Uterus (tissue), 4 donors: ENCODE data around the gene FBP1. TPM values are rescaled to one million over a fixed set of nuclear protein-coding genes. Genes with fewer than 3 reads are reported as not detected.

Source experiments
- DNase-seq, 2 donors: peaks; one replicate each; pipeline ENCODE4 v3.0.0-alpha.2; 2019 to 2020
- H3K27ac ChIP-seq, 2 donors: fragments of 200-600 bp; sonication (generic); 1 replicate in 1 of 2; 2 replicates in 1 of 2; pipeline ENCODE4 v1.5.1; 2016 to 2018
- H3K27me3 ChIP-seq, 2 donors: fragments of 200-600 bp; sonication (generic); one replicate each; pipeline ENCODE4 v1.5.1; 2018 to 2019; ENCODE audit warnings: control low read depth in 1 of 2
- H3K36me3 ChIP-seq, 2 donors: fragments of 200-600 bp; sonication (generic); one replicate each; pipeline ENCODE4 v1.5.1; 2019; ENCODE audit warnings: control low read depth in 1 of 2
- H3K4me1 ChIP-seq, 2 donors: fragments of 200-600 bp; sonication (generic); one replicate each; pipeline ENCODE4 v1.5.1; 2018 to 2019; ENCODE audit warnings: control low read depth in 1 of 2
- H3K4me3 ChIP-seq, 2 donors: fragments of 200-600 bp; sonication (generic); 1 replicate in 1 of 2; 2 replicates in 1 of 2; pipeline ENCODE4 v1.5.1; 2018 to 2019; ENCODE audit warnings: mild to moderate bottlenecking in 1 of 2
- H3K9me3 ChIP-seq, 2 donors: fragments of 200-600 bp; sonication (generic); one replicate each; pipeline ENCODE4 v1.5.1; 2019; ENCODE audit warnings: control low read depth in 1 of 2
- CTCF ChIP-seq, 4 experiments: fragments of 200-600 bp in 2 of 4; fragments of 450-650 bp in 2 of 4; sonication (generic) in 2 of 4; IDR thresholded peaks; one replicate each; pipeline ENCODE4 v1.5.1; 2016 to 2019; ENCODE audit warnings: antibody characterized with exemption in 4 of 4, mild to moderate bottlenecking in 2 of 4, moderate library complexity in 1 of 4
- POLR2A ChIP-seq, 2 donors: fragments of 450-650 bp; IDR thresholded peaks; one replicate each; pipeline ENCODE4 v1.6.1; 2016; ENCODE audit warnings: antibody characterized with exemption in 2 of 2, mild to moderate bottlenecking in 1 of 2, moderate library complexity in 1 of 2
- intact Hi-C: fragments of 100-400 bp; cut with DNase I; formaldehyde crosslinking; loops from one replicate; pipeline ENCODE4 v1.15.1; 2023; ENCODE audit warnings: low total_unique reads
- total RNA-seq, 4 donors: library from RNA; depleted of rRNA in 3 of 4; stranded (reverse); fragments of >200 nt in 3 of 4; gene quantifications; one replicate each; pipeline versions ENCODE4 v1.1.0 to v1.2.4, GENCODE V29; 2014 to 2023
- donor health status: DM: yes; HTN: yes; CAD: no.

FBP1 gene
- total RNA-seq, 4 donors from 2014 or later, result 0.29 to 2.6 (median 0.90) TPM; not detected in 1

GRCh38 chr9:94665613-94666012 lies 26.3 kb upstream of the FBP1 start:
- Histone ChIP-seq H3K36me3 (no peaks in the 10 kb centered on the region), H3K4me1 (no peaks in the 10 kb centered on the region), H3K4me3 (no peak overlapping the region), H3K27me3 (no peaks in the 10 kb centered on the region), H3K27ac (no peak overlapping the region), H3K9me3 (no peaks in the 10 kb centered on the region)
- intact Hi-C loops, result no loop called here
- DNase-seq, result no peak
- TF ChIP-seq CTCF (IDR thresholded peaks at IDR 0.05) (no peak), POLR2A (IDR thresholded peaks at IDR 0.05) (no peak)

GRCh38 chr9:94664801-94665200 lies 25.5 kb upstream of the FBP1 start:
- Histone ChIP-seq H3K27me3 (no peaks in the 10 kb centered on the region), H3K9me3 (no peaks in the 10 kb centered on the region), H3K36me3 (no peaks in the 10 kb centered on the region), H3K4me3 (no peak overlapping the region), H3K4me1 (no peaks in the 10 kb centered on the region), H3K27ac (no peak overlapping the region)
- TF ChIP-seq POLR2A (IDR thresholded peaks at IDR 0.05) (no peak), CTCF (IDR thresholded peaks at IDR 0.05) (no peak)
- intact Hi-C loops, result no loop called here
- DNase-seq, result no peak

- Histone ChIP-seq H3K27me3 (no peaks in the 10 kb centered on the region), H3K36me3 (no peaks in the 10 kb centered on the region), H3K27ac (no peak overlapping the region), H3K9me3 (no peaks in the 10 kb centered on the region), H3K4me1 (no peaks in the 10 kb centered on the region), H3K4me3 (no peak overlapping the region)
- TF ChIP-seq CTCF (IDR thresholded peaks at IDR 0.05) (no peak), POLR2A (IDR thresholded peaks at IDR 0.05) (no peak)
- no peak for DNase-seq
- intact Hi-C loops, result no loop called here
These were observed 24.3 kb upstream of the FBP1 start for GRCh38 chr9:94663640-94664039.

- H3K9me3 ChIP-seq, result no peaks in the 10 kb centered on the region
- H3K4me1 ChIP-seq, result no peaks in the 10 kb centered on the region
- no peak for TF ChIP-seq POLR2A (IDR thresholded peaks at IDR 0.05)
- no peak for TF ChIP-seq CTCF (IDR thresholded peaks at IDR 0.05)
- H3K27me3 ChIP-seq, result no peaks in the 10 kb centered on the region
- no peak for DNase-seq
- intact Hi-C loops, result no loop called here
- H3K4me3 ChIP-seq, result no peak overlapping the region
- H3K27ac ChIP-seq, result no peak overlapping the region
- no peaks in the 10 kb centered on the region for H3K36me3 ChIP-seq
These were observed 23.8 kb upstream of the FBP1 start for GRCh38 chr9:94663140-94663539.

GRCh38 chr9:94657021-94657725 lies 17.9 kb upstream of the FBP1 start:
- TF ChIP-seq CTCF (IDR thresholded peaks at IDR 0.05), result no peak
- no peak for TF ChIP-seq POLR2A (IDR thresholded peaks at IDR 0.05)
- H3K36me3 ChIP-seq, result no peaks in the 10 kb centered on the region
- H3K4me1 ChIP-seq, result no peaks in the 10 kb centered on the region
- H3K4me3 ChIP-seq, result no peak overlapping the region
- no peak for DNase-seq
- intact Hi-C loops, result no loop called here
- H3K27me3 ChIP-seq, result no peaks in the 10 kb centered on the region
- H3K9me3 ChIP-seq, result no peaks in the 10 kb centered on the region
- H3K27ac ChIP-seq, result no peak overlapping the region
